Measurements from ENCODE around the gene SMG7. TPM values are rescaled to one million over a fixed set of nuclear protein-coding genes. Genes with fewer than 3 reads are reported as not detected.

Gene SMG7
- total and polyA plus RNA-seq, 8 donors = 13.4 to 44.9 (median 29.1) TPM

GRCh38 chr1:183554577-183554976 lies 82.3 kb downstream of the SMG7 start:
- TF ChIP-seq, protein P1, sequence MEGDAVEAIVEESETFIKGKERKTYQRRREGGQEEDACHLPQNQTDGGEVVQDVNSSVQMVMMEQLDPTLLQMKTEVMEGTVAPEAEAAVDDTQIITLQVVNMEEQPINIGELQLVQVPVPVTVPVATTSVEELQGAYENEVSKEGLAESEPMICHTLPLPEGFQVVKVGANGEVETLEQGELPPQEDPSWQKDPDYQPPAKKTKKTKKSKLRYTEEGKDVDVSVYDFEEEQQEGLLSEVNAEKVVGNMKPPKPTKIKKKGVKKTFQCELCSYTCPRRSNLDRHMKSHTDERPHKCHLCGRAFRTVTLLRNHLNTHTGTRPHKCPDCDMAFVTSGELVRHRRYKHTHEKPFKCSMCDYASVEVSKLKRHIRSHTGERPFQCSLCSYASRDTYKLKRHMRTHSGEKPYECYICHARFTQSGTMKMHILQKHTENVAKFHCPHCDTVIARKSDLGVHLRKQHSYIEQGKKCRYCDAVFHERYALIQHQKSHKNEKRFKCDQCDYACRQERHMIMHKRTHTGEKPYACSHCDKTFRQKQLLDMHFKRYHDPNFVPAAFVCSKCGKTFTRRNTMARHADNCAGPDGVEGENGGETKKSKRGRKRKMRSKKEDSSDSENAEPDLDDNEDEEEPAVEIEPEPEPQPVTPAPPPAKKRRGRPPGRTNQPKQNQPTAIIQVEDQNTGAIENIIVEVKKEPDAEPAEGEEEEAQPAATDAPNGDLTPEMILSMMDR (IDR thresholded peaks at IDR 0.05) = no peak
- TF ChIP-seq POLR2AphosphoS5 (IDR thresholded peaks at IDR 0.05) = no peak
- no peak for TF ChIP-seq EP300 (IDR thresholded peaks at IDR 0.05)
- no peak for TF ChIP-seq POLR2A (IDR thresholded peaks at IDR 0.05)
- no peak overlapping the region for H3K4me3 ChIP-seq
- 52 to 77% (median 64%) methylated on average over 3 of the region's 3 CpGs for WGBS, 5 donors
- no peak overlapping the region for H3K27ac ChIP-seq
- no peaks in the 10 kb centered on the region for H3K9me3 ChIP-seq
- H3K4me1 ChIP-seq = no peaks in the 10 kb centered on the region
- peaks cover 28 to 92% (median 65%) of the 10 kb centered on the region in 4 donors for H3K36me3 ChIP-seq
- peak in 1 of 2 donors; percentile 56 for DNase-seq
- H3K27me3 ChIP-seq = no peaks in the 10 kb centered on the region
- intact Hi-C loops (cut with DNase I; ENCODE audit: low total_unique reads) = no loop called here

- H3K27me3 ChIP-seq = no peaks in the 10 kb centered on the region
- peaks cover 0 to 65% (median 20%) of the 10 kb centered on the region in 4 donors for H3K36me3 ChIP-seq
- intact Hi-C loops (cut with DNase I; ENCODE audit: low total_unique reads) = no loop called here
- no peak overlapping the region for H3K4me3 ChIP-seq
- no peak overlapping the region for H3K27ac ChIP-seq
- no peaks in the 10 kb centered on the region for H3K4me1 ChIP-seq
- TF ChIP-seq POLR2AphosphoS5 (IDR thresholded peaks at IDR 0.05) (no peak), EP300 (IDR thresholded peaks at IDR 0.05) (no peak), POLR2A (IDR thresholded peaks at IDR 0.05) (no peak)
- TF ChIP-seq, protein P1 (IDR thresholded peaks at IDR 0.05) = no peak
- no peak for DNase-seq
- H3K9me3 ChIP-seq = no peaks in the 10 kb centered on the region
Measured at GRCh38 chr1:183559061-183559460, 86.8 kb downstream of the SMG7 start.

- no peaks in the 10 kb centered on the region for H3K9me3 ChIP-seq
- TF ChIP-seq EP300 (IDR thresholded peaks at IDR 0.05) (no peak), POLR2AphosphoS5 (IDR thresholded peaks at IDR 0.05) (no peak), POLR2A (IDR thresholded peaks at IDR 0.05) (no peak)
- TF ChIP-seq, protein P1 (IDR thresholded peaks at IDR 0.05) = no peak
- H3K36me3 ChIP-seq = peaks cover 0 to 29% (median 5%) of the 10 kb centered on the region in 4 donors
- intact Hi-C loops (cut with DNase I; ENCODE audit: low total_unique reads) = no loop called here
- H3K4me3 ChIP-seq = no peak overlapping the region
- H3K27ac ChIP-seq = no peak overlapping the region
- H3K4me1 ChIP-seq = peaks cover 0 to 10% (median 7%) of the 10 kb centered on the region in 4 donors
- no peaks in the 10 kb centered on the region for H3K27me3 ChIP-seq
- no peak for DNase-seq
- 75 to 91% (median 89%) methylated on average over 2 of the region's 2 CpGs for WGBS, 5 donors
Measured at GRCh38 chr1:183562701-183563100, 90.4 kb downstream of the SMG7 start.

- Histone ChIP-seq H3K36me3 (peaks cover 0 to 17% (median 0%) of the 10 kb centered on the region in 4 donors), H3K4me3 (no peak overlapping the region), H3K9me3 (no peaks in the 10 kb centered on the region), H3K27me3 (no peaks in the 10 kb centered on the region), H3K27ac (no peak overlapping the region), H3K4me1 (peaks cover 0 to 15% (median 8%) of the 10 kb centered on the region in 4 donors)
- TF ChIP-seq POLR2A (IDR thresholded peaks at IDR 0.05) (no peak), EP300 (IDR thresholded peaks at IDR 0.05) (no peak), POLR2AphosphoS5 (IDR thresholded peaks at IDR 0.05) (no peak)
- TF ChIP-seq, protein P1 (IDR thresholded peaks at IDR 0.05) = no peak
- 52 to 64% (median 54%) methylated on average over 4 of the region's 4 CpGs for whole genome bisulfite sequencing, 5 donors
- intact Hi-C loops (cut with DNase I; ENCODE audit: low total_unique reads) = no loop called here
- no peak for DNase-seq
Measured at GRCh38 chr1:183565261-183565660, 93.0 kb downstream of the SMG7 start.
